Stimulated activated naive CD8-positive, alpha-beta T cell treated with anti-CD3 and anti-CD28 coated beads, Interleukin-15, amount 100 ng/mL, for 72 hours (primary cell): Measurements from ENCODE around the gene THPO.
"Not testable (repeated sequence)": the region's sequence is repeated elsewhere in the genome, so short reads cannot be mapped to it uniquely, and the experiment has no call there.

Source experiments
- ATAC-seq: fragments of 150-1000 bp; cut with Tn5 transposase; 2 replicates; pipeline ENCODE4 v1.10.0; 2021; ENCODE audit warnings: mild to moderate bottlenecking, moderate library complexity
- DNase-seq, 2 donors: peaks; one replicate each; pipeline ENCODE4 v3.0.0; 2021 to 2022
- H3K27ac Mint-ChIP-seq, 2 donors: one replicate each; pipeline ENCODE4 v1.8.0; 2022; ENCODE audit warnings: mild to moderate bottlenecking in 2 of 2, mixed read lengths in 2 of 2, moderate library complexity in 2 of 2
- H3K27me3 Mint-ChIP-seq: one replicate; pipeline ENCODE4 v1.8.0; 2022; ENCODE audit warnings: mixed read lengths
- H3K4me1 Mint-ChIP-seq: one replicate; pipeline ENCODE4 v1.8.0; 2022; ENCODE audit warnings: mild to moderate bottlenecking, mixed read lengths
- H3K4me3 Mint-ChIP-seq, 2 donors: one replicate each; pipeline ENCODE4 v1.8.0; 2022; ENCODE audit warnings: mild to moderate bottlenecking in 2 of 2, mixed read lengths in 2 of 2, moderate library complexity in 1 of 2
- H3K9me3 Mint-ChIP-seq, 2 donors: one replicate each; pipeline ENCODE4 v1.8.0; 2022; ENCODE audit warnings: mixed read lengths in 2 of 2

The THPO gene

DNA sequence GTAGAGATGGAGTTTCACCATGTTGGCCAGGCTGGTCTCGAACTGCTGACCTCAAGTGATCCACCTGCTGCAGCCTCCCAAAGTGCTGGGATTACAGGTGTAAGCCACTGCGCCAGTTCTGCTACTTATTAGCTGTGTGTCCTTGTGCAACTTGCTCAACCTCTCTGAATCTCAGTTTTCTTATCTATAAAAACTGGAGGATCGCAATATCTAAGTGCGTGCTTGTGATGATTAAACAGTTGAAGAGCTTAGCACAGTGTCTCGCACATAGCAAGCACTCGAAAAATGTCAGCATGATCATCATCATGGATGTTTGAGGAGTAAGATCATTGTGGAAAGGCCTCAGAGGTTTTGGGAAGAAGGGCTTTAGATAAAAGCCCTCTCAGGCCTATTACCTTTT lies 27.4 kb downstream of the THPO start:
- ATAC-seq (no peak), DNase-seq (no peak)
- Mint-ChIP-seq H3K27ac (no peak overlapping the region), H3K4me3 (no peak overlapping the region), H3K9me3 (no peaks in the 10 kb centered on the region), H3K4me1 (peaks cover 14% of the 10 kb centered on the region), H3K27me3 (no peaks in the 10 kb centered on the region)

DNA sequence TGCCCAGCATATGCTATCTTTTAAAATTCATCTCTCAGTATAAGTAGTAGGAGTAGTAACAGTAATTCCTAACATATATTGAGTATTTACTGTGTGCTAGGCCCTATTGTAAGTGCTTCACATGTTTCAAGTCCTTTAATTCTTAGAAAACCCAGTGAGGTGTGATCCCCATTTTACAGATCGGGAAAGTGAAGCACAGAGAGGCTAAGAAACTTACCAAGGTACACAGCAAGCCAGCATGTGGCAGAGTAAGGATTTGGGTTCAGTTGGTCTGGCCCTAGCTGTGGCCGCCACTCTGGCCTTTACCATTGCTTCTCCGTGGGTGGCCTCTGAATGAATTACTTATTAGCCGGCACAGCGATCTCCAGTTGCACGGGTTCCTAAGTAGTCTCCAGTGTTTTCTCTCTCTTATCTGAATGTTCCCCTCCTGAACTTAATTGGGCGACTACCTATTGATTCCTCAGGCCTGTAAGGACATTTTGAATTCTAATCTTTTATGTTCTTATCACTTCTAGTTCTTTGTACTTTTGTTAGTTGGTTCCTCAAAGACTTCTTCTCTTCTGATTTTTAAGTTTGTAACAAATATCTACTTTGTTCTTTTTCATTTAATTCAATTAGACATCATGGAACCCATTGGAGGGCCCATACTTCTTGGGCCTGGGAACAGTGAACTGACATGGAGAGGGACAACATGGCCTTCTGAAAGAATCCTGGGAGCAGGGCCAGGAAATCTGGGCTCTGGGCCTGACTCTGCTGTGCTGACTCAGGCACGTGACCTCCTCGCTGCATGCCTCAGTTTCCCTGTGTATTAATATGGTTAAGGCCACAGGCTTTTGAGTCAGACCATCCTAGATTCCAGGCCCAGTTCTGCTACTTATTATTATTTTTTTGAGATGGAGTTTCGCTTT lies 28.2 kb downstream of the THPO start:
- H3K27me3 Mint-ChIP-seq: no peaks in the 10 kb centered on the region
- H3K4me1 Mint-ChIP-seq: peaks cover 12% of the 10 kb centered on the region
- H3K4me3 Mint-ChIP-seq: no peak overlapping the region
- DNase-seq: no peak
- H3K9me3 Mint-ChIP-seq: no peaks in the 10 kb centered on the region
- no peak for ATAC-seq
- no peak overlapping the region for H3K27ac Mint-ChIP-seq

- Mint-ChIP-seq H3K9me3 (no peaks in the 10 kb centered on the region), H3K4me1 (peaks cover 4% of the 10 kb centered on the region), H3K27ac (no peak overlapping the region), H3K4me3 (no peak overlapping the region), H3K27me3 (no peaks in the 10 kb centered on the region)
- ATAC-seq: no peak
- DNase-seq: no peak
Observed at GRCh38 chr3:184348057-184348382, 30.0 kb downstream of the THPO start.

DNA sequence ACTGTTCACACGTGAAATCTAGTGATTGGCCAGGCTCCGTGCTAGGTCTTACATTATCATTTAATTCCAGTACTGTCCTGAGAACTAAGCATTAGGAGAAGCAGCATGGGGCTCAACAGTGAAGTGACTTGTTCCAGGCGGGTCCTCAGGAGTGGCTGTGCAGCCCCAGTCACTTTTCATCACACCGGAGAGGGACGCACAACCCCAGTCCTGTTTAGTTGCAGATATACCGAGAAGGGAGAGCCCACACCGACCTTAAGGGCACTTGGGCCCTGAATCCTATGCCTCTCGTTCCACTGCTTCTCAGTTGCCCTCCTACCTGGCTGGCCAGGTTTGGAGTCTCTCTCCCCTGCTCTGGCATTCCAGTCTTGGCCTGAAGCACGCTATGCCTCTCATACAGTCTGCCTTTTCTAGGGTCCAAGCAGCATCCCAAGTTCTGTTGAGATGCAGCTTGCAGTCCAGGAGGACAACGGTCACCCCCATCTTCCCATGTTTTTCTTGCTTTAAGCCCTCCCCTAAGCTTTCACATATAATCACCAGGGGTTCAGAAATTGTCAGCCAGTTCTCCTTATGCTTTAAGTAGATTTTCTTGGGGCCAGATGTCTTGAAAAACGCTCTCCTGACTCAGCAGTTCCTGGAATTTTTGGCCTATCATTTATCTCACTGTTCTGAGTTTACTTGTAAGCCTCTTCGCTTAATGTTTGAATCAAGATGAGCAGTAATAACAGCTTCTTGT lies 30.5 kb downstream of the THPO start:
- no peak for ATAC-seq
- no peaks in the 10 kb centered on the region for H3K27me3 Mint-ChIP-seq

GRCh38 chr3:184346480-184347190 lies 31.4 kb downstream of the THPO start:
- Mint-ChIP-seq H3K27ac (no peak overlapping the region), H3K4me3 (no peak overlapping the region), H3K27me3 (no peaks in the 10 kb centered on the region), H3K9me3 (no peaks in the 10 kb centered on the region), H3K4me1 (peaks cover 4% of the 10 kb centered on the region)
- ATAC-seq (no peak), DNase-seq (no peak)

More for the DNA sequence above, 30.5 kb downstream of the THPO start:
- Mint-ChIP-seq H3K27ac (no peak overlapping the region), H3K4me3 (no peak overlapping the region), H3K9me3 (no peaks in the 10 kb centered on the region), H3K4me1 (peaks cover 4% of the 10 kb centered on the region)
- DNase-seq: no peak

DNA sequence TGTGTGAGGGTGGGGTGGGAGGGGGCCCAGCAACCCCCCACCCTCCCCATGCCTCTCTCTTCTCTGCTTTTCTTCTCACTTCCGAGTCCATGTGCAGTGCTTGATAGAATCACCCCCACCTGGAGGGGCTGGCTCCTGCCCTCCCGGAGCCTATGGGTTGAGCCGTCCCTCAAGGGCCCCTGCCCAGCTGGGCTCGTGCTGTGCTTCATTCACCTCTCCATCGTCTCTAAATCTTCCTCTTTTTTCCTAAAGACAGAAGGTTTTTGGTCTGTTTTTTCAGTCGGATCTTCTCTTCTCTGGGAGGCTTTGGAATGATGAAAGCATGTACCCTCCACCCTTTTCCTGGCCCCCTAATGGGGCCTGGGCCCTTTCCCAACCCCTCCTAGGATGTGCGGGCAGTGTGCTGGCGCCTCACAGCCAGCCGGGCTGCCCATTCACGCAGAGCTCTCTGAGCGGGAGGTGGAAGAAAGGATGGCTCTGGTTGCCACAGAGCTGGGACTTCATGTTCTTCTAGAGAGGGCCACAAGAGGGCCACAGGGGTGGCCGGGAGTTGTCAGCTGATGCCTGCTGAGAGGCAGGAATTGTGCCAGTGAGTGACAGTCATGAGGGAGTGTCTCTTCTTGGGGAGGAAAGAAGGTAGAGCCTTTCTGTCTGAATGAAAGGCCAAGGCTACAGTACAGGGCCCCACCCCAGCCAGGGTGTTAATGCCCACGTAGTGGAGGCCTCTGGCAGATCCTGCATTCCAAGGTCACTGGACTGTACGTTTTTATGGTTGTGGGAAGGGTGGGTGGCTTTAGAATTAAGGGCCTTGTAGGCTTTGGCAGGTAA lies 32.5 kb downstream of the THPO start:
- Mint-ChIP-seq H3K9me3 (no peaks in the 10 kb centered on the region), H3K4me1 (peaks cover 12% of the 10 kb centered on the region), H3K4me3 (no peak overlapping the region), H3K27me3 (no peaks in the 10 kb centered on the region), H3K27ac (peak overlapping the region in 1 of 2 donors; percentile 22)
- no peak for DNase-seq
- no peak for ATAC-seq

GRCh38 chr3:184344579-184345316 lies 33.3 kb downstream of the THPO start:
- DNase-seq: no peak
- Mint-ChIP-seq H3K4me3 (no peak overlapping the region), H3K4me1 (peaks cover 14% of the 10 kb centered on the region), H3K27me3 (no peaks in the 10 kb centered on the region), H3K27ac (no peak overlapping the region), H3K9me3 (no peaks in the 10 kb centered on the region)
- peak; percentile 14 for ATAC-seq

DNA sequence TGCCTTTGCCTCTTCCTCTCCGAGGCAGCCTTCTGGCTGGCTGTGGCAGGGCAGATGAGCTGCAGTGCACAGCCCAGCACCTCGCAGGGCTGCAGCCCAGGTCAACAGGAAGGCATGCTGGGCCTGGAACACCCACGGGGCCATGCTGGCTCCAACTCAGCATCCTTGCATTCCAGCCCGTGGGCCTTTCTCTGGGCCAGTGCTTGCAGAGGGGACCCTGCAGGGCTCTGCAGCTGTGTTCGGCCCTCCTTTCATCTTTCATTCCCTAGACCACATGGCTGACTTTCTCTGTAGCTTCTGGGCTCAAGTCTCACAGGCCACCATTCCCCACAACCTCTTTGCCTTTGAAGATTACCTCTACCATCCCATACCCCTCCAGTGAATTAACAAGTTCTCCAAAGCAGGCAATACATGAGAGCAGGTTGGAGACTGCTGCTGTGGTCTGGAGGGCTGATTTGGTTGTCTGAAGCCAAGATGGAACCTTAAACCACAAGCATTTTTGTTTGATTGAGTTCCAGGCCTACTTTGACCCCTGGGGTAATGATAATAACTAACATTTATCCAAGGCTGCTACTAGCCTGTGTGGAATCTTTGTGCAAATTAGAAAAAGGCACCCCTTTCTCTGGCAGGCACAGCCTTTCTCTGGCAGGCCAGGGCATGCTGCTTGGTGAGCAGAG lies 34.7 kb downstream of the THPO start:
- Mint-ChIP-seq H3K4me3 (no peak overlapping the region), H3K4me1 (peaks cover 14% of the 10 kb centered on the region), H3K27me3 (no peaks in the 10 kb centered on the region), H3K9me3 (no peaks in the 10 kb centered on the region), H3K27ac (no peak overlapping the region)
- no peak for ATAC-seq
- DNase-seq: no peak

DNA sequence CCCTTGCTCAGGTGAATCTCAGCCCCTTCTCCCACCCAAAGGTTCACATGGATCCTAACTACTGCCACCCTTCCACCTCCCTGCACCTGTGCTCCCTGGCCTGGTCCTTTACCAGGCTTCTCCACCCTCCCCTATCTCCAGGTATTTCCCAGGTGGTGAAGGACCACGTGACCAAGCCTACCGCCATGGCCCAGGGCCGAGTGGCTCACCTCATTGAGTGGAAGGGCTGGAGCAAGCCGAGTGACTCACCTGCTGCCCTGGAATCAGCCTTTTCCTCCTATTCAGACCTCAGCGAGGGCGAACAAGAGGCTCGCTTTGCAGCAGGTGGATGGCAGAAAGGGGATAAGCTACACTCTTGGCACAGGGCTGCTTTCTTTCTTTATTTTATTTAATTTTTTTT lies 36.1 kb downstream of the THPO start:
- Mint-ChIP-seq H3K9me3 (no peaks in the 10 kb centered on the region), H3K4me1 (peaks cover 28% of the 10 kb centered on the region), H3K27ac (no peak overlapping the region), H3K4me3 (no peak overlapping the region), H3K27me3 (no peaks in the 10 kb centered on the region)
- DNase-seq (no peak), ATAC-seq (no peak)

- H3K4me3 Mint-ChIP-seq, H3K27me3 Mint-ChIP-seq: not testable (repeated sequence)
- H3K4me1 Mint-ChIP-seq: peaks cover 42% of the 10 kb centered on the region
Observed at GRCh38 chr3:184339451-184340135, 38.4 kb downstream of the THPO start.

DNA sequence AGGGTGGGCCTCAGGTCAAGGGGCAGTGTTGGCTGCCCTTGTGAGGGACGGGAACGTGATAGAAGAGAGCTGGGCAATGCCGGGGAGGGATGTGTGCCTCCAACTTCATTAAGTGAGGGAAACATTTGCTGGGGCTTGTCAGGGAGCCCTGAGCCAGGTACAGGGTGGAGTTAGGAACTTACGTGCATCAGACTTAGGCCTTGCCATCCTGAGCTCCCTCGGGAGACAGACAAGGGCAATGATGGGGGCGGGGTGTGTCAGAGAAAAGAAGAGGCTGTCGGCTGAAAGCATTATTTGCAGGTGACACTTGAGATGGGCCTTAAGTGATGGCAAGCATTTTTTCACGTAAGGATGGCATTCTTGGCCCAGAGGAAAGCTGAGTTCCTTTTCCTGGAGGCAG lies 39.0 kb downstream of the THPO start:
- no peaks in the 10 kb centered on the region for H3K27me3 Mint-ChIP-seq
- DNase-seq (no peak), ATAC-seq (no peak)
- no peak overlapping the region for H3K27ac Mint-ChIP-seq
- no peaks in the 10 kb centered on the region for H3K9me3 Mint-ChIP-seq
- peaks cover 47% of the 10 kb centered on the region for H3K4me1 Mint-ChIP-seq
- no peak overlapping the region for H3K4me3 Mint-ChIP-seq

More at GRCh38 chr3:184339451-184340135, 38.4 kb downstream of the THPO start:
- ATAC-seq, H3K27ac Mint-ChIP-seq, DNase-seq, H3K9me3 Mint-ChIP-seq: not testable (repeated sequence)

GRCh38 chr3:184338511-184338945 lies 39.5 kb downstream of the THPO start:
- Mint-ChIP-seq H3K4me1 (peaks cover 52% of the 10 kb centered on the region), H3K27ac (no peak overlapping the region), H3K27me3 (no peaks in the 10 kb centered on the region), H3K4me3 (peak overlapping the region in 1 of 2 donors; percentile 32), H3K9me3 (no peaks in the 10 kb centered on the region)
- DNase-seq (no peak), ATAC-seq (no peak)

- Mint-ChIP-seq H3K4me1 (peaks cover 58% of the 10 kb centered on the region), H3K4me3 (peak overlapping the region in 1 of 2 donors; percentile 32), H3K9me3 (no peaks in the 10 kb centered on the region), H3K27me3 (no peaks in the 10 kb centered on the region), H3K27ac (peak overlapping the region in 1 of 2 donors; percentile 31)
- DNase-seq (no peak), ATAC-seq (no peak)
Observed at GRCh38 chr3:184337981-184338380, 40.0 kb downstream of the THPO start.

DNA sequence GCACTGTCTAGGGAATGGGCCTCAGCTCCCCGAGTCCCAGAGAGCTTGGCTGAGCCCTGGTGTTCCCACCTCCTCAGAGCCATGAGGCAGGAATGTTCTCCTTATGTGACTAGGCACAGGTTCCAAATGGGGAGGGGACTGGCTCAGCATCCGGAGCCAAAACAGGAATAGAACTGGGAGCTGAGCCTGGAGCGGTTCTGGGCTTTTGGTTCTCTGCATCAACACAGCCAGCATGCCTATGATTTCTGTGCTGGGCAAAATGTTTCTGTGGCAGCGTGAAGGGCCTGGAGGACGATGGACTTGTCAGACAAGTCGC lies 40.6 kb downstream of the THPO start, which contains the start of gene FAM131A:
Gene FAM131A (plus strand): TSS at position 202 of the 316 bp plus-strand sequence. CDS start 31 bp downstream, at position 233.
- Mint-ChIP-seq H3K27me3 (no peaks in the 10 kb centered on the region), H3K4me3 (peak within 1 kb of the TSS; percentile 87 to 90), H3K27ac (peak within 1 kb of the TSS; percentile 85 to 95), H3K4me1 (peaks cover 64% of the 10 kb centered on the region), H3K9me3 (no peaks in the 10 kb centered on the region)
- ATAC-seq: no peak
- no peak for DNase-seq
